SU-DHL-6 (cell line): Measurements from ENCODE around the gene RRP1B.

ENCODE experiments used
- H2AFZ ChIP-seq: fragments of 200-600 bp; sonication (generic); 2 replicates; pipeline ENCODE4 v1.6.1; 2014; ENCODE audit warnings: low read depth, mild to moderate bottlenecking, moderate library complexity, mixed read lengths, antibody characterized with exemption, low read length; ENCODE audit not compliant: severe bottlenecking
- H3F3A ChIP-seq: fragments of 200-600 bp; shearing (Covaris generic); 2 replicates; pipeline ENCODE4 v1.6.0; 2016; ENCODE audit warnings: antibody characterized with exemption, mild to moderate bottlenecking; ENCODE audit not compliant: insufficient read depth
- H3K27ac ChIP-seq: fragments of 200-600 bp; sonication (generic); 2 replicates; pipeline ENCODE4 v1.5.1; 2016; ENCODE audit warnings: low read depth, mild to moderate bottlenecking, low read length, moderate library complexity, mixed read lengths
- H3K27me3 ChIP-seq: fragments of 200-600 bp; sonication (generic), shearing (Covaris generic); 2 replicates; pipeline ENCODE4 v1.6.0; 2014; ENCODE audit warnings: mild to moderate bottlenecking, low read length
- H3K36me3 ChIP-seq: fragments of 200-600 bp; sonication (generic); 2 replicates; pipeline ENCODE4 v1.6.1; 2014; ENCODE audit warnings: mild to moderate bottlenecking, low read length, mixed read lengths
- H3K4me2 ChIP-seq: fragments of 300-600, 200-600 bp; shearing (Covaris generic), sonication (generic); 2 replicates; pipeline ENCODE4 v1.6.0; 2014; ENCODE audit warnings: low read length, low read depth, mild to moderate bottlenecking; ENCODE audit not compliant: poor library complexity, severe bottlenecking
- H3K4me3 ChIP-seq: fragments of 200-600 bp; sonication (generic); 2 replicates; pipeline ENCODE4 v1.5.1; 2014; ENCODE audit warnings: antibody characterized with exemption, low read length, mild to moderate bottlenecking, mixed read lengths; ENCODE audit not compliant: insufficient read depth, poor library complexity, severe bottlenecking
- H3K79me2 ChIP-seq: fragments of 200-600 bp; sonication (generic); 2 replicates; pipeline ENCODE4 v1.6.1; 2014; ENCODE audit warnings: mild to moderate bottlenecking, low read length, moderate library complexity; ENCODE audit not compliant: insufficient read depth
- H3K9ac ChIP-seq: fragments of 200-600 bp; sonication (generic); 2 replicates; pipeline ENCODE4 v1.7.0; 2014; ENCODE audit warnings: mild to moderate bottlenecking, low read length
- H3K9me2 ChIP-seq: fragments of 200-600 bp; sonication (generic); replicated peaks from 2 replicates; pipeline ENCODE4 v1.6.1; 2014; ENCODE audit warnings: low read length; ENCODE audit not compliant: insufficient read depth
- H3K9me3 ChIP-seq: fragments of 200-600 bp; sonication (generic); 2 replicates; pipeline ENCODE4 v1.6.1; 2014; ENCODE audit warnings: low read length, mixed read lengths; ENCODE audit not compliant: insufficient read depth
- H4K20me1 ChIP-seq: fragments of 200-600 bp; sonication (generic); 2 replicates; pipeline ENCODE4 v1.6.1; 2014; ENCODE audit warnings: low read depth, mild to moderate bottlenecking, antibody characterized with exemption, low read length, moderate library complexity, mixed read lengths
- EZH2phosphoT487 ChIP-seq: fragments of 200-600 bp; sonication (generic), shearing (Covaris generic); conservative IDR thresholded peaks from 2 replicates; pipeline ENCODE4 v1.6.1; 2018; ENCODE audit warnings: mild to moderate bottlenecking, antibody characterized with exemption, low read length, moderate library complexity, mixed read lengths
- TF ChIP-seq, protein P1 (sequence below): fragments of 200-600 bp; sonication (generic); IDR thresholded peaks from one replicate; pipeline ENCODE4 v1.5.1; 2017; ENCODE audit warnings: antibody characterized with exemption, mild to moderate bottlenecking, low read length, moderate library complexity; ENCODE audit not compliant: insufficient read depth, poor library complexity, severe bottlenecking

RRP1B gene

DNA sequence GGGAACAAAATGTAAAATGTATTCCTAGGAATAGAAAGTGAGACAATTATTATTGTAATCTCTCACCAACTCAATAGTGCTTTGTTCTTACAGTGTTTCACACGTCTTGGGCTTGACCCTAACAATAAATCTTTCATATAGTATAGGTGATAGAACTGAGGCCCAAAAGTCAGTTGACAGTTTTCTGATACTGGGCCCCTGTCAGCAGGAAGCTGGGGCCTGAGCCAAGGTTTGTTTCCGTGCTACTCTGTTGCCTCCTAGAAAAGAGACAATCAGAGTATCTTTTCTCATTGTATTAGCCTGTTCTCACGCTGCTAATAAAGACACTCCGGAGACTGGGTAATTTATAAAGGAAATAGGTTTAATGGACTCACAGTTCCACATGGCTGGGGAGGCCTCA lies 5.0 kb downstream of the RRP1B start:
- peaks cover 8% of the 10 kb centered on the region; the same call in 1 of the 2 replicates for H4K20me1 ChIP-seq
- H3K9ac ChIP-seq = no peak overlapping the region
- H2AFZ ChIP-seq = no peak overlapping the region
- no peaks in the 10 kb centered on the region for H3K9me3 ChIP-seq
- no peak overlapping the region for H3K4me3 ChIP-seq
- H3K36me3 ChIP-seq = 0 out of 2 replicates have a peak, but pooled peaks cover 3% of the 10 kb centered on the region
- no peaks in the 10 kb centered on the region for H3F3A ChIP-seq
- no peak overlapping the region for H3K4me2 ChIP-seq
- H3K9me2 ChIP-seq = no peaks in the 10 kb centered on the region
- no peaks in the 10 kb centered on the region for H3K27me3 ChIP-seq
- H3K27ac ChIP-seq = no peak overlapping the region
- TF ChIP-seq, protein P1, sequence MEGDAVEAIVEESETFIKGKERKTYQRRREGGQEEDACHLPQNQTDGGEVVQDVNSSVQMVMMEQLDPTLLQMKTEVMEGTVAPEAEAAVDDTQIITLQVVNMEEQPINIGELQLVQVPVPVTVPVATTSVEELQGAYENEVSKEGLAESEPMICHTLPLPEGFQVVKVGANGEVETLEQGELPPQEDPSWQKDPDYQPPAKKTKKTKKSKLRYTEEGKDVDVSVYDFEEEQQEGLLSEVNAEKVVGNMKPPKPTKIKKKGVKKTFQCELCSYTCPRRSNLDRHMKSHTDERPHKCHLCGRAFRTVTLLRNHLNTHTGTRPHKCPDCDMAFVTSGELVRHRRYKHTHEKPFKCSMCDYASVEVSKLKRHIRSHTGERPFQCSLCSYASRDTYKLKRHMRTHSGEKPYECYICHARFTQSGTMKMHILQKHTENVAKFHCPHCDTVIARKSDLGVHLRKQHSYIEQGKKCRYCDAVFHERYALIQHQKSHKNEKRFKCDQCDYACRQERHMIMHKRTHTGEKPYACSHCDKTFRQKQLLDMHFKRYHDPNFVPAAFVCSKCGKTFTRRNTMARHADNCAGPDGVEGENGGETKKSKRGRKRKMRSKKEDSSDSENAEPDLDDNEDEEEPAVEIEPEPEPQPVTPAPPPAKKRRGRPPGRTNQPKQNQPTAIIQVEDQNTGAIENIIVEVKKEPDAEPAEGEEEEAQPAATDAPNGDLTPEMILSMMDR = no peak
- no peak for TF ChIP-seq EZH2phosphoT487
- peaks cover 98% of the 10 kb centered on the region for H3K79me2 ChIP-seq

DNA sequence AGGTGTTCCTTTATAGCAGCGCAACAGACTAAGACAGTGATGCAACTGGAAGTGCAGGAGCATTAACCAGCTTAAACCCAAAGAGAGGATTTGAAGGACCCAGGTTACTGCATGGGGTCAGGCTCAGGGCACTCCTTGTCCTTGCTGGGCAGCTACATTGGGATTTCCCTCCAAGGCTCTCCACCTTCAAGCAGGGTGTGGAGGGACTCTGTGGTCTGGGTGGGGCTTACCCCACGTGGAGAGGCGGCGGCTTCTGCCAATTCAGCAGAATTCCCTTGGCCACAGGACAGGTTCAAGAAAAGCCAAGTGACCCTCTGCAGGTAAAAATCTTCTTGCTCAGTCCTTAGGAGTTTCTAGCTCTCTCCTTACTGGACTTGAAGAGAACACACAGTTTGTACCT lies 6.5 kb downstream of the RRP1B start:
- no peaks in the 10 kb centered on the region for H3K27me3 ChIP-seq
- H2AFZ ChIP-seq = no peak overlapping the region
- no peak overlapping the region for H3K9ac ChIP-seq
- H3K79me2 ChIP-seq = peaks cover 96% of the 10 kb centered on the region
- H4K20me1 ChIP-seq = peaks cover 6% of the 10 kb centered on the region; the same call in 1 of the 2 replicates
- no peak for TF ChIP-seq EZH2phosphoT487
- TF ChIP-seq, protein P1 = no peak
- H3K36me3 ChIP-seq = 0 out of 2 replicates have a peak, but pooled peaks cover 3% of the 10 kb centered on the region
- no peaks in the 10 kb centered on the region for H3F3A ChIP-seq
- H3K4me3 ChIP-seq = no peak overlapping the region
- H3K27ac ChIP-seq = no peak overlapping the region
- H3K9me3 ChIP-seq = no peaks in the 10 kb centered on the region
- no peaks in the 10 kb centered on the region for H3K9me2 ChIP-seq
- no peak overlapping the region for H3K4me2 ChIP-seq

DNA sequence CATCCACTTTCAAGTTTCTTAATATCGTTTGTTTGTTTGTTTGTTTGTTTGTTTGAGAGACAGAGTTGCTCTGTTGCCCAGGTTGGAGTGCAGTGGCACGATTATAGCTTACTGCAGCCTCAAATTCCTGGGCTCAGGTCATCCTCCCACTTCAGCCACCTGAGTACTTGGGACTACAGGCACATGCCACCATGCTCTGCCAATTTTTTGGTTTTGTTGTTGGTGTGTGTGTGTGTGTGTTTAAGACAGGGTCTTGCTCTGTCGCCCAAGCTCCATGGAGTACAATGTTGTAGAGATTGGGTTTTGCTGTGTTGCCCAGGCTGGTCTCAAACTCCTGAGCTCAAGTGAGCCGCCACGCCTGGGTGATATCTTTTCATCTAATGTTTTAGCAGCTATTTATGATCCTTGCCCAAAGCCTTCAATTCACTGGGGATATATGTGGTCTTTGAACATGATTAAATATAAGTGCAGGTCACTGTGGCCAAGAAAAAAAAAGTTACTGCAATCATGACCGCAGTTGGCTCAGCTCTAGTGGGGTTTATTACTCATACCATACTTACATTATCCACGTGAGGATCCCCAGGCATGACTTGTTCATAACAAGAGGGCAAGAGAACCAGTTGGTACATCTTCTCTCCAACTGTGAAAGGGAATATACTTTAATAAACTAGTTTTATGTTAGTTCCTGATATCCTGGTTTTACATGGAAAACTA lies 8.0 kb downstream of the RRP1B start:
- no peaks in the 10 kb centered on the region for H3K9me3 ChIP-seq
- no peaks in the 10 kb centered on the region for H3F3A ChIP-seq
- H2AFZ ChIP-seq = no peak overlapping the region
- TF ChIP-seq, protein P1 = no peak
- TF ChIP-seq EZH2phosphoT487 = no peak
- H3K4me3 ChIP-seq = no peak overlapping the region
- no peak overlapping the region for H3K27ac ChIP-seq
- H3K4me2 ChIP-seq = no peak overlapping the region
- no peaks in the 10 kb centered on the region; the same call in 1 of the 2 replicates for H4K20me1 ChIP-seq
- no peak overlapping the region for H3K9ac ChIP-seq
- no peaks in the 10 kb centered on the region for H3K9me2 ChIP-seq
- 0 out of 2 replicates have a peak, but pooled peaks cover 3% of the 10 kb centered on the region for H3K36me3 ChIP-seq
- H3K27me3 ChIP-seq = no peaks in the 10 kb centered on the region
- peaks cover 84% of the 10 kb centered on the region for H3K79me2 ChIP-seq
